Fibroblast of mammary gland (primary cell): ENCODE measurements around the gene OTX1.

Experiments used
- DNase-seq: peaks from one replicate; pipeline ENCODE4 v3.0.0-alpha.2; 2010; ENCODE audit warnings: low read depth
- H3K4me3 ChIP-seq: 2 replicates; pipeline ENCODE4 v1.5.1; 2011; ENCODE audit warnings: low read depth, mild to moderate bottlenecking, low read length, moderate library complexity; ENCODE audit not compliant: control insufficient read depth
- CTCF ChIP-seq: conservative IDR thresholded peaks from 2 replicates; pipeline ENCODE4 v1.5.1; 2011; ENCODE audit warnings: low read depth, low read length, inconsistent platforms; ENCODE audit not compliant: control insufficient read depth, insufficient read depth

OTX1 gene

GRCh38 chr2:63046552-63046951, 4.1 kb upstream of the OTX1 start:
- no peak overlapping the region for H3K4me3 ChIP-seq
- DNase-seq: no peak

GRCh38 chr2:63046961-63047320, 3.7 kb upstream of the OTX1 start:
- no peak overlapping the region for H3K4me3 ChIP-seq
- DNase-seq: no peak

More at GRCh38 chr2:63046552-63046951, 4.1 kb upstream of the OTX1 start:
- no peak for TF ChIP-seq CTCF

GRCh38 chr2:63047321-63048279, 3.0 kb upstream of the OTX1 start:
- DNase-seq: no peak
- no peak overlapping the region for H3K4me3 ChIP-seq

More at GRCh38 chr2:63046961-63047320, 3.7 kb upstream of the OTX1 start:
- no peak for TF ChIP-seq CTCF

GRCh38 chr2:63048367-63049171, 2.1 kb upstream of the OTX1 start:
- no peak for TF ChIP-seq CTCF
- DNase-seq: no peak
- H3K4me3 ChIP-seq: no peak overlapping the region

More at GRCh38 chr2:63047321-63048279, 3.0 kb upstream of the OTX1 start:
- no peak for TF ChIP-seq CTCF

- TF ChIP-seq CTCF: no peak
- no peak for DNase-seq
- H3K4me3 ChIP-seq: peak overlapping the region; percentile 47
These were observed 1.2 kb upstream of the OTX1 start for GRCh38 chr2:63049211-63049969.

GRCh38 chr2:63049970-63050333, 678 bp upstream of the OTX1 start:
- H3K4me3 ChIP-seq: peak overlapping the region; percentile 47
- DNase-seq: peak; percentile 21
- no peak for TF ChIP-seq CTCF
